Dendritic cell treated with granulocyte-macrophage colony-stimulating factor and Interleukin-4, amounts not matched to agents 40 ng/mL and 50 ng/mL, for 4 days (primary cell): ENCODE data around the gene PLD6.
A peak's percentile ranks its signal among the peaks of the same experiment; 100 is the strongest.
"Not testable (repeated sequence)": the region's sequence is repeated elsewhere in the genome, so short reads cannot be mapped to it uniquely, and the experiment has no call there.

Source experiments
- H3K27ac Mint-ChIP-seq: one replicate; pipeline ENCODE4 v1.8.0; 2022; ENCODE audit warnings: mild to moderate bottlenecking, mixed read lengths
- H3K27me3 Mint-ChIP-seq: one replicate; pipeline ENCODE4 v1.8.0; 2022; ENCODE audit warnings: mild to moderate bottlenecking, mixed read lengths
- H3K36me3 Mint-ChIP-seq: one replicate; pipeline ENCODE4 v1.8.0; 2022; ENCODE audit warnings: low read depth, mixed read lengths
- H3K4me1 Mint-ChIP-seq: one replicate; pipeline ENCODE4 v1.8.0; 2022; ENCODE audit warnings: low read depth, mixed read lengths
- H3K4me3 Mint-ChIP-seq: one replicate; pipeline ENCODE4 v1.8.0; 2022; ENCODE audit warnings: mild to moderate bottlenecking, moderate library complexity, mixed read lengths
- H3K9me3 Mint-ChIP-seq: one replicate; pipeline ENCODE4 v1.8.0; 2022; ENCODE audit warnings: mixed read lengths
- intact Hi-C: fragments of 100-400 bp; cut with micrococcal nuclease; formaldehyde crosslinking; loops from one replicate; pipeline ENCODE4 v1.15.0; 2022

PLD6 gene

GRCh38 chr17:17201271-17201670 lies 4.9 kb downstream of the PLD6 start:
- H3K4me3 Mint-ChIP-seq: no peak overlapping the region
- peaks cover 30% of the 10 kb centered on the region for H3K36me3 Mint-ChIP-seq
- no peak overlapping the region for H3K27ac Mint-ChIP-seq
- peaks cover 12% of the 10 kb centered on the region for H3K27me3 Mint-ChIP-seq
- intact Hi-C loops: no loop called here
- no peaks in the 10 kb centered on the region for H3K9me3 Mint-ChIP-seq
- H3K4me1 Mint-ChIP-seq: peaks cover 26% of the 10 kb centered on the region

GRCh38 chr17:17200831-17201230 lies 5.3 kb downstream of the PLD6 start:
- peaks cover 12% of the 10 kb centered on the region for H3K27me3 Mint-ChIP-seq
- H3K4me1 Mint-ChIP-seq: peaks cover 25% of the 10 kb centered on the region
- no peak overlapping the region for H3K4me3 Mint-ChIP-seq
- H3K27ac Mint-ChIP-seq: no peak overlapping the region
- no peaks in the 10 kb centered on the region for H3K9me3 Mint-ChIP-seq
- intact Hi-C loops: no loop called here
- H3K36me3 Mint-ChIP-seq: peaks cover 30% of the 10 kb centered on the region

GRCh38 chr17:17200311-17200710 lies 5.8 kb downstream of the PLD6 start:
- intact Hi-C loops: no loop called here
- Mint-ChIP-seq H3K36me3 (peaks cover 30% of the 10 kb centered on the region), H3K27ac (no peak overlapping the region), H3K27me3 (peaks cover 10% of the 10 kb centered on the region), H3K4me1 (peaks cover 20% of the 10 kb centered on the region), H3K4me3 (no peak overlapping the region), H3K9me3 (no peaks in the 10 kb centered on the region)

GRCh38 chr17:17198281-17198680 lies 7.9 kb downstream of the PLD6 start:
- Mint-ChIP-seq H3K4me3 (no peak overlapping the region), H3K27me3 (no peaks in the 10 kb centered on the region), H3K27ac (no peak overlapping the region), H3K4me1 (peaks cover under 1% of the 10 kb centered on the region), H3K9me3 (no peaks in the 10 kb centered on the region), H3K36me3 (peaks cover 22% of the 10 kb centered on the region)
- intact Hi-C loops: no loop called here

GRCh38 chr17:17196776-17197175 lies 9.4 kb downstream of the PLD6 start:
- no peak overlapping the region for H3K27ac Mint-ChIP-seq

GRCh38 chr17:17195466-17195865 lies 10.7 kb downstream of the PLD6 start:
- H3K36me3 Mint-ChIP-seq, H3K27ac Mint-ChIP-seq, intact Hi-C loops, H3K27me3 Mint-ChIP-seq, H3K4me1 Mint-ChIP-seq, H3K4me3 Mint-ChIP-seq, H3K9me3 Mint-ChIP-seq: not testable (repeated sequence)

More at GRCh38 chr17:17196776-17197175, 9.4 kb downstream of the PLD6 start:
- Mint-ChIP-seq H3K36me3 (peaks cover 9% of the 10 kb centered on the region), H3K9me3 (no peaks in the 10 kb centered on the region), H3K4me3 (no peak overlapping the region), H3K4me1 (no peaks in the 10 kb centered on the region), H3K27me3 (no peaks in the 10 kb centered on the region)
- intact Hi-C loops: no loop called here

- Mint-ChIP-seq H3K27ac (no peak overlapping the region), H3K36me3 (peaks cover 14% of the 10 kb centered on the region), H3K4me1 (peaks cover 25% of the 10 kb centered on the region), H3K4me3 (no peak overlapping the region), H3K9me3 (no peaks in the 10 kb centered on the region), H3K27me3 (no peaks in the 10 kb centered on the region)
- intact Hi-C loops: no loop called here
Observed at GRCh38 chr17:17191961-17192381, 14.2 kb downstream of the PLD6 start.

- no peak overlapping the region for H3K27ac Mint-ChIP-seq
- H3K27me3 Mint-ChIP-seq: no peaks in the 10 kb centered on the region
- peaks cover 17% of the 10 kb centered on the region for H3K36me3 Mint-ChIP-seq
- H3K4me1 Mint-ChIP-seq: peaks cover 26% of the 10 kb centered on the region
- H3K9me3 Mint-ChIP-seq: no peaks in the 10 kb centered on the region
- intact Hi-C loops: no loop called here
- H3K4me3 Mint-ChIP-seq: no peak overlapping the region
Observed at GRCh38 chr17:17191346-17191792, 14.8 kb downstream of the PLD6 start.

GRCh38 chr17:17190188-17190587 lies 15.9 kb downstream of the PLD6 start:
- no peaks in the 10 kb centered on the region for H3K27me3 Mint-ChIP-seq
- H3K36me3 Mint-ChIP-seq: peaks cover 24% of the 10 kb centered on the region
- H3K4me1 Mint-ChIP-seq: peaks cover 38% of the 10 kb centered on the region
- H3K27ac Mint-ChIP-seq: peak overlapping the region; percentile 79
- intact Hi-C loops: no loop called here
- H3K9me3 Mint-ChIP-seq: no peaks in the 10 kb centered on the region
- H3K4me3 Mint-ChIP-seq: peak overlapping the region; percentile 4

- peaks cover 44% of the 10 kb centered on the region for H3K4me1 Mint-ChIP-seq
- H3K4me3 Mint-ChIP-seq: no peak overlapping the region
- intact Hi-C loops: no loop called here
- H3K36me3 Mint-ChIP-seq: peaks cover 30% of the 10 kb centered on the region
- H3K27ac Mint-ChIP-seq: peak overlapping the region; percentile 79
- H3K27me3 Mint-ChIP-seq: no peaks in the 10 kb centered on the region
- no peaks in the 10 kb centered on the region for H3K9me3 Mint-ChIP-seq
Observed at GRCh38 chr17:17189559-17189958, 16.6 kb downstream of the PLD6 start.

- intact Hi-C loops: no loop called here
- H3K36me3 Mint-ChIP-seq: peaks cover 40% of the 10 kb centered on the region
Observed at GRCh38 chr17:17188586-17188985, 17.5 kb downstream of the PLD6 start.

GRCh38 chr17:17186551-17187505 lies 19.3 kb downstream of the PLD6 start:
- Mint-ChIP-seq H3K9me3 (no peaks in the 10 kb centered on the region), H3K4me1 (peaks cover 55% of the 10 kb centered on the region), H3K27ac (peak overlapping the region; percentile 35), H3K27me3 (no peaks in the 10 kb centered on the region), H3K4me3 (no peak overlapping the region), H3K36me3 (peaks cover 54% of the 10 kb centered on the region)
- intact Hi-C loops: no loop called here

More at GRCh38 chr17:17188586-17188985, 17.5 kb downstream of the PLD6 start:
- H3K9me3 Mint-ChIP-seq: no peaks in the 10 kb centered on the region
- peaks cover 54% of the 10 kb centered on the region for H3K4me1 Mint-ChIP-seq
- H3K27ac Mint-ChIP-seq: peak overlapping the region; percentile 79
- no peak overlapping the region for H3K4me3 Mint-ChIP-seq
- H3K27me3 Mint-ChIP-seq: no peaks in the 10 kb centered on the region

GRCh38 chr17:17186051-17186450 lies 20.1 kb downstream of the PLD6 start:
- Mint-ChIP-seq H3K4me3 (no peak overlapping the region), H3K27ac (no peak overlapping the region), H3K9me3 (no peaks in the 10 kb centered on the region), H3K36me3 (peaks cover 62% of the 10 kb centered on the region), H3K27me3 (no peaks in the 10 kb centered on the region), H3K4me1 (peaks cover 52% of the 10 kb centered on the region)
- intact Hi-C loops: no loop called here

- peaks cover 46% of the 10 kb centered on the region for H3K4me1 Mint-ChIP-seq
- H3K9me3 Mint-ChIP-seq, H3K4me3 Mint-ChIP-seq, intact Hi-C loops, H3K27me3 Mint-ChIP-seq: not testable (repeated sequence)
- H3K27ac Mint-ChIP-seq: peak overlapping the region; percentile 37
- peaks cover 71% of the 10 kb centered on the region for H3K36me3 Mint-ChIP-seq
Observed at GRCh38 chr17:17184985-17185757, 21.0 kb downstream of the PLD6 start.
